Chondrocyte (in vitro differentiated cells): ENCODE data around the gene HSPA9. TPM values are rescaled to one million over a fixed set of nuclear protein-coding genes. Genes with fewer than 3 reads are reported as not detected.

Experiments used
- DNase-seq: peaks from one replicate; pipeline ENCODE4 v3.0.0; 2021; ENCODE audit warnings: mixed read lengths, low spot score
- H3K27ac Mint-ChIP-seq: one replicate; pipeline ENCODE4 v1.8.0; 2021; ENCODE audit warnings: mild to moderate bottlenecking, moderate library complexity, mixed read lengths; ENCODE audit not compliant: unreplicated experiment
- H3K27me3 Mint-ChIP-seq: 2 replicates; pipeline ENCODE4 v1.8.0; 2021; ENCODE audit warnings: low read depth, mixed read lengths
- H3K36me3 Mint-ChIP-seq: 2 replicates; pipeline ENCODE4 v1.8.0; 2021; ENCODE audit warnings: low read depth, mixed read lengths
- H3K4me1 Mint-ChIP-seq: 2 replicates; pipeline ENCODE4 v1.8.0; 2021; ENCODE audit warnings: low read depth, mild to moderate bottlenecking, mixed read lengths
- H3K4me3 Mint-ChIP-seq: one replicate; pipeline ENCODE4 v1.8.0; 2021; ENCODE audit warnings: mild to moderate bottlenecking, moderate library complexity, mixed read lengths; ENCODE audit not compliant: unreplicated experiment
- H3K9me3 Mint-ChIP-seq: 2 replicates; pipeline ENCODE4 v1.8.0; 2021; ENCODE audit warnings: low read depth, mixed read lengths
- CTCF ChIP-seq: fragments of 200-600 bp; sonication (generic); IDR thresholded peaks from 2 replicates; pipeline ENCODE4 v1.5.0; 2021; ENCODE audit warnings: antibody characterized with exemption, mild to moderate bottlenecking, moderate library complexity
- long read RNA-seq: library from polyadenylated mRNA; stranded (forward); transcript quantifications from one replicate; pipeline ENCODE4 v2.0.0, GENCODE V29; 2021
- total RNA-seq: library from RNA; stranded (reverse); gene quantifications from 3 replicates; pipeline ENCODE4 v1.2.1, GENCODE V29; 2021

Gene HSPA9
- total RNA-seq = 164 to 241 TPM (median 237 TPM) in 3 replicates
- long read RNA-seq, full-length matches to known transcripts = 576 of 631 reads
- long read RNA-seq, partial matches to known transcripts = 3 of 631 reads
- long read RNA-seq, other reads (novel, unspliced or antisense) = 52 of 631 reads

- Mint-ChIP-seq H3K27me3 (no peaks in the 10 kb centered on the region), H3K4me3 (peak within 1 kb of the TSS; percentile 92), H3K36me3 (peaks cover 24% of the 10 kb centered on the region), H3K27ac (peak within 1 kb of the TSS; percentile 100), H3K4me1 (peaks cover 41% of the 10 kb centered on the region), H3K9me3 (no peaks in the 10 kb centered on the region)
- peak; percentile 99 for DNase-seq
- TF ChIP-seq CTCF = peak; percentile 21
These were observed at the start of gene HSPA9 for GRCh38 chr5:138575194-138576015. TSS of gene HSPA9 (minus strand) at chr5:138575401. CDS start at chr5:138575318, 83 bp downstream.

GRCh38 chr5:138623053-138623452 lies 47.9 kb upstream of the HSPA9 start:
- Mint-ChIP-seq H3K4me1 (peaks cover 3% of the 10 kb centered on the region), H3K27ac (no peak overlapping the region), H3K27me3 (no peaks in the 10 kb centered on the region), H3K36me3 (no peaks in the 10 kb centered on the region), H3K4me3 (no peak overlapping the region), H3K9me3 (no peaks in the 10 kb centered on the region)
- no peak for TF ChIP-seq CTCF
- DNase-seq = no peak

- no peak overlapping the region for H3K4me3 Mint-ChIP-seq
- no peak overlapping the region for H3K27ac Mint-ChIP-seq
These were observed 46.9 kb upstream of the HSPA9 start for GRCh38 chr5:138622051-138622450.

GRCh38 chr5:138620663-138621224 lies 45.5 kb upstream of the HSPA9 start:
- Mint-ChIP-seq H3K27me3 (peaks cover 3% of the 10 kb centered on the region), H3K27ac (no peak overlapping the region), H3K4me3 (no peak overlapping the region), H3K36me3 (no peaks in the 10 kb centered on the region), H3K9me3 (no peaks in the 10 kb centered on the region), H3K4me1 (peaks cover 3% of the 10 kb centered on the region)
- TF ChIP-seq CTCF = no peak
- DNase-seq = peak; percentile 2

More at GRCh38 chr5:138622051-138622450, 46.9 kb upstream of the HSPA9 start:
- no peak for TF ChIP-seq CTCF
- DNase-seq = peak; percentile 21
- Mint-ChIP-seq H3K9me3 (no peaks in the 10 kb centered on the region), H3K36me3 (no peaks in the 10 kb centered on the region), H3K27me3 (no peaks in the 10 kb centered on the region), H3K4me1 (peaks cover 3% of the 10 kb centered on the region)

- Mint-ChIP-seq H3K9me3 (no peaks in the 10 kb centered on the region), H3K4me3 (no peak overlapping the region), H3K27ac (no peak overlapping the region), H3K27me3 (peaks cover 3% of the 10 kb centered on the region), H3K4me1 (peaks cover 3% of the 10 kb centered on the region), H3K36me3 (no peaks in the 10 kb centered on the region)
- peak; percentile 9 for DNase-seq
- TF ChIP-seq CTCF = no peak
These were observed 41.3 kb upstream of the HSPA9 start for GRCh38 chr5:138616508-138616907.
